D721Med (cell line): ENCODE measurements around the gene HVCN1.

Source experiments
- DNase-seq: peaks from one replicate; pipeline ENCODE4 v3.0.0; 2011; ENCODE audit warnings: low spot score; ENCODE audit not compliant: insufficient read length
- FAIRE-seq: peaks from 2 replicates; lab custom pipeline; 2011; peaks lifted over from hg19 to GRCh38; lab: Jason Lieb, UNC
- CTCF ChIP-seq: IDR thresholded peaks from 2 replicates; pipeline ENCODE4 v1.5.1; 2012; ENCODE audit warnings: mild to moderate bottlenecking, control low read depth; ENCODE audit not compliant: insufficient read depth; ENCODE audit errors: missing control alignments

The HVCN1 gene

GRCh38 chr12:110679201-110679600 is 9.7 kb downstream of the HVCN1 start:
- no peak for FAIRE-seq
- no peak for DNase-seq
- no peak for TF ChIP-seq CTCF

GRCh38 chr12:110677982-110678381 is 10.9 kb downstream of the HVCN1 start:
- no peak for FAIRE-seq
- TF ChIP-seq CTCF: no peak
- DNase-seq: no peak

- no peak for TF ChIP-seq CTCF
- no peak for FAIRE-seq
- DNase-seq: no peak
Observed at GRCh38 chr12:110677206-110677911, 11.6 kb downstream of the HVCN1 start.

GRCh38 chr12:110676171-110676570 is 12.7 kb downstream of the HVCN1 start:
- no peak for DNase-seq
- TF ChIP-seq CTCF: no peak
- FAIRE-seq: no peak

- no peak for FAIRE-seq
- TF ChIP-seq CTCF: no peak
- DNase-seq: no peak
Observed at GRCh38 chr12:110670161-110670701, 18.7 kb downstream of the HVCN1 start.

GRCh38 chr12:110669193-110669502 is 19.8 kb downstream of the HVCN1 start:
- FAIRE-seq: no peak
- TF ChIP-seq CTCF: no peak
- no peak for DNase-seq

GRCh38 chr12:110668480-110669192 is 20.3 kb downstream of the HVCN1 start:
- FAIRE-seq (no peak), DNase-seq (no peak)
- TF ChIP-seq CTCF: no peak
